GM19468 (cell line): ENCODE measurements around the gene STPG2.

ENCODE experiments used
- ATAC-seq: cut with Tn5 transposase; IDR thresholded peaks from one replicate; pipeline ENCODE4 v1.9.1; 2021; ENCODE audit warnings: mild to moderate bottlenecking, moderate library complexity, moderate number of reproducible peaks; ENCODE audit not compliant: unreplicated experiment; ENCODE audit errors: extremely low read depth

Gene STPG2

GRCh38 chr4:98094118-98094517, 49.2 kb downstream of the STPG2 start:
- no peak for ATAC-seq

GRCh38 chr4:98093662-98094061, 49.6 kb downstream of the STPG2 start:
- no peak for ATAC-seq

- ATAC-seq, result no peak
These were observed 50.3 kb downstream of the STPG2 start for GRCh38 chr4:98092833-98093439.

- no peak for ATAC-seq
These were observed 61.3 kb downstream of the STPG2 start for GRCh38 chr4:98081936-98082335.

GRCh38 chr4:98068495-98068894, 74.8 kb downstream of the STPG2 start:
- ATAC-seq, result no peak

GRCh38 chr4:98055800-98056501, 87.3 kb downstream of the STPG2 start:
- ATAC-seq, result no peak

GRCh38 chr4:98046665-98047064, 96.6 kb downstream of the STPG2 start:
- no peak for ATAC-seq

GRCh38 chr4:98030059-98030458, 113.2 kb downstream of the STPG2 start:
- no peak for ATAC-seq

GRCh38 chr4:98027827-98028226, 115.4 kb downstream of the STPG2 start:
- ATAC-seq, result no peak

GRCh38 chr4:98026362-98026761, 116.9 kb downstream of the STPG2 start:
- ATAC-seq, result no peak

GRCh38 chr4:98006814-98007412, 136.4 kb downstream of the STPG2 start:
- no peak for ATAC-seq

GRCh38 chr4:98006060-98006459, 137.2 kb downstream of the STPG2 start:
- ATAC-seq, result no peak

- ATAC-seq, result no peak
These were observed 142.3 kb downstream of the STPG2 start for GRCh38 chr4:98000940-98001339.

GRCh38 chr4:97998203-97998602, 145.1 kb downstream of the STPG2 start:
- ATAC-seq, result no peak

- ATAC-seq, result no peak
These were observed 148.4 kb downstream of the STPG2 start for GRCh38 chr4:97994765-97995465.

GRCh38 chr4:97990409-97990808, 152.9 kb downstream of the STPG2 start:
- ATAC-seq, result no peak

- no peak for ATAC-seq
These were observed 156.1 kb downstream of the STPG2 start for GRCh38 chr4:97987019-97987648.

- ATAC-seq, result no peak
These were observed 158.6 kb downstream of the STPG2 start for GRCh38 chr4:97984545-97985131.

GRCh38 chr4:97978791-97979488, 164.3 kb downstream of the STPG2 start:
- no peak for ATAC-seq
